Esophagus muscularis mucosa (tissue), 4 donors: Measurements from ENCODE around the gene BORCS5. TPM values are rescaled to one million over a fixed set of nuclear protein-coding genes. Genes with fewer than 3 reads are reported as not detected.

ENCODE experiments used
- DNase-seq: peaks from one replicate; pipeline ENCODE4 v3.0.0-alpha.2; 2017; ENCODE audit errors: extremely low spot score
- H3K27ac ChIP-seq, 4 donors: fragments of 200-600 bp; sonication (generic); replicated peaks in 1 of 4; 1 replicate in 3 of 4; 2 replicates in 1 of 4; pipeline ENCODE4 v1.5.1; 2016 to 2019; ENCODE audit warnings: mild to moderate bottlenecking in 1 of 4
- H3K27me3 ChIP-seq, 4 donors: fragments of 200-600 bp; sonication (generic); one replicate each; pipeline versions ENCODE4 v1.5.1 to v1.6.0; 2016 to 2019
- H3K36me3 ChIP-seq, 4 donors: fragments of 200-600 bp; sonication (generic); one replicate each; pipeline ENCODE4 v1.5.1; 2016 to 2019
- H3K4me1 ChIP-seq, 4 donors: fragments of 200-600 bp; sonication (generic); one replicate each; pipeline ENCODE4 v1.5.1; 2016 to 2019
- H3K4me3 ChIP-seq, 4 donors: fragments of 200-600 bp; sonication (generic); 1 replicate in 2 of 4; 2 replicates in 2 of 4; pipeline ENCODE4 v1.5.1; 2016 to 2019; ENCODE audit warnings: mild to moderate bottlenecking in 4 of 4, moderate library complexity in 1 of 4
- H3K9me3 ChIP-seq, 4 donors: fragments of 200-600 bp; sonication (generic); 1 replicate in 3 of 4; 2 replicates in 1 of 4; pipeline ENCODE4 v1.5.1; 2016 to 2019
- CTCF ChIP-seq, 3 experiments: fragments of 200-600 bp in 2 of 3; fragments of 450-650 bp in 1 of 3; sonication (generic) in 2 of 3; IDR thresholded peaks; one replicate each; pipeline ENCODE4 v1.5.1; 2017 to 2019; ENCODE audit warnings: antibody characterized with exemption in 3 of 3, mild to moderate bottlenecking in 2 of 3, moderate library complexity in 1 of 3
- EP300 ChIP-seq: sonication (generic); formaldehyde crosslinking; IDR thresholded peaks from one replicate; pipeline ENCODE4 v1.6.1; 2017; ENCODE audit warnings: antibody characterized with exemption
- POLR2A ChIP-seq: fragments of 450-650 bp; IDR thresholded peaks from one replicate; pipeline ENCODE4 v1.6.1; 2017; ENCODE audit warnings: antibody characterized with exemption, moderate library complexity, mild to moderate bottlenecking, low read depth
- POLR2AphosphoS5 ChIP-seq, 2 donors: sonication (generic); formaldehyde crosslinking; IDR thresholded peaks; one replicate each; pipeline ENCODE4 v1.6.1; 2017; ENCODE audit warnings: antibody characterized with exemption in 2 of 2
- WGBS: methylation state at CpG from one replicate; pipeline ENCODE4 v1.1.5; 2018; 5-methylcytosine and 5-hydroxymethylcytosine counted together
- intact Hi-C: fragments of 100-400 bp; cut with DNase I; formaldehyde crosslinking; loops from one replicate; pipeline ENCODE4 v1.15.1; 2023
- total RNA-seq, 4 donors: library from RNA; depleted of rRNA; stranded (reverse); fragments of >200 nt; gene quantifications; one replicate each; pipeline versions ENCODE4 v1.1.0 to v1.2.1, GENCODE V29; 2016

Gene BORCS5
- total RNA-seq, 4 donors from 2014 or later, result 16.5 to 25.0 (median 19.0) TPM

GRCh38 chr12:12465522-12465921 is 108.6 kb downstream of the BORCS5 start:
- 91% methylated on average over 7 of the region's 20 CpGs for WGBS
- DNase-seq, result no peak

GRCh38 chr12:12466157-12466556 is 109.3 kb downstream of the BORCS5 start:
- Histone ChIP-seq H3K4me3 (no peak overlapping the region), H3K36me3 (peaks cover 0 to 22% (median 12%) of the 10 kb centered on the region in 4 donors), H3K27ac (no peak overlapping the region), H3K9me3 (no peaks in the 10 kb centered on the region), H3K27me3 (no peaks in the 10 kb centered on the region), H3K4me1 (peaks cover 0 to 5% (median 2%) of the 10 kb centered on the region in 4 donors)
- no peak for DNase-seq
- TF ChIP-seq CTCF (IDR thresholded peaks at IDR 0.05) (no peak), EP300 (no peak), POLR2AphosphoS5 (IDR thresholded peaks at IDR 0.05) (no peak), POLR2A (no peak)
- WGBS, result 90% methylated on average over 7 of the region's 7 CpGs
- intact Hi-C loops, result no loop called here

More at GRCh38 chr12:12465522-12465921, 108.6 kb downstream of the BORCS5 start:
- no peaks in the 10 kb centered on the region for H3K27me3 ChIP-seq
- no peaks in the 10 kb centered on the region for H3K9me3 ChIP-seq
- H3K27ac ChIP-seq, result no peak overlapping the region
- peaks cover 0 to 22% (median 12%) of the 10 kb centered on the region in 4 donors for H3K36me3 ChIP-seq
- TF ChIP-seq POLR2A (no peak), POLR2AphosphoS5 (IDR thresholded peaks at IDR 0.05) (no peak), CTCF (IDR thresholded peaks at IDR 0.05) (no peak), EP300 (no peak)
- peaks cover 0 to 11% (median 3%) of the 10 kb centered on the region in 4 donors for H3K4me1 ChIP-seq
- H3K4me3 ChIP-seq, result no peak overlapping the region
- intact Hi-C loops, result no loop called here

- no peak overlapping the region for H3K4me3 ChIP-seq
- H3K27ac ChIP-seq, result no peak overlapping the region
- whole genome bisulfite sequencing, result 91% methylated on average over 6 of the region's 6 CpGs
- intact Hi-C loops, result no loop called here
- H3K36me3 ChIP-seq, result peaks cover 0 to 22% (median 12%) of the 10 kb centered on the region in 4 donors
- no peaks in the 10 kb centered on the region for H3K4me1 ChIP-seq
- H3K27me3 ChIP-seq, result no peaks in the 10 kb centered on the region
- H3K9me3 ChIP-seq, result no peaks in the 10 kb centered on the region
- DNase-seq, result no peak
- no peak for TF ChIP-seq EP300
- TF ChIP-seq CTCF (IDR thresholded peaks at IDR 0.05), result no peak
- no peak for TF ChIP-seq POLR2AphosphoS5 (IDR thresholded peaks at IDR 0.05)
- TF ChIP-seq POLR2A, result no peak
Observed at GRCh38 chr12:12467264-12467663, 110.4 kb downstream of the BORCS5 start.

GRCh38 chr12:12467688-12468261 is 110.9 kb downstream of the BORCS5 start:
- DNase-seq, result no peak
- H3K9me3 ChIP-seq, result no peaks in the 10 kb centered on the region
- no peaks in the 10 kb centered on the region for H3K27me3 ChIP-seq
- no peaks in the 10 kb centered on the region for H3K4me1 ChIP-seq
- H3K4me3 ChIP-seq, result no peak overlapping the region
- 84% methylated on average over 13 of the region's 14 CpGs for WGBS
- no peak for TF ChIP-seq CTCF (IDR thresholded peaks at IDR 0.05)
- intact Hi-C loops, result no loop called here
- H3K36me3 ChIP-seq, result peaks cover 0 to 22% (median 12%) of the 10 kb centered on the region in 4 donors
- H3K27ac ChIP-seq, result no peak overlapping the region

- TF ChIP-seq EP300 (no peak), POLR2AphosphoS5 (IDR thresholded peaks at IDR 0.05) (no peak), CTCF (IDR thresholded peaks at IDR 0.05) (no peak), POLR2A (no peak)
- Histone ChIP-seq H3K27ac (no peak overlapping the region), H3K36me3 (peaks cover 0 to 25% (median 12%) of the 10 kb centered on the region in 4 donors), H3K27me3 (no peaks in the 10 kb centered on the region), H3K9me3 (no peaks in the 10 kb centered on the region), H3K4me3 (no peak overlapping the region), H3K4me1 (no peaks in the 10 kb centered on the region)
- intact Hi-C loops, result no loop called here
- DNase-seq, result no peak
- 100% methylated on average over 3 of the region's 3 CpGs for WGBS
Observed at GRCh38 chr12:12468575-12468974, 111.7 kb downstream of the BORCS5 start.
